Activated naive CD4-positive, alpha-beta T cell treated with Interleukin-2 at 50 U/mL for 16 hours (primary cell): ENCODE measurements around the gene AGAP2.
"Not testable (repeated sequence)": the region's sequence is repeated elsewhere in the genome, so short reads cannot be mapped to it uniquely, and the experiment has no call there.

Source experiments
- DNase-seq: peaks from one replicate; pipeline ENCODE4 v3.0.0-alpha.2; 2020

AGAP2 gene

GRCh38 chr12:57720606-57721595 lies 17.6 kb downstream of the AGAP2 start:
- no peak for DNase-seq

- DNase-seq: no peak
Observed at GRCh38 chr12:57719777-57720605, 18.6 kb downstream of the AGAP2 start.

- DNase-seq: no peak
Observed at GRCh38 chr12:57718641-57719528, 19.7 kb downstream of the AGAP2 start.

- no peak for DNase-seq
Observed at GRCh38 chr12:57717846-57718640, 20.5 kb downstream of the AGAP2 start.

GRCh38 chr12:57717131-57717530 lies 21.4 kb downstream of the AGAP2 start:
- DNase-seq: no peak

- no peak for DNase-seq
Observed at GRCh38 chr12:57716305-57716704, 22.2 kb downstream of the AGAP2 start.

- no peak for DNase-seq
Observed at GRCh38 chr12:57715786-57716185, 22.8 kb downstream of the AGAP2 start.

GRCh38 chr12:57715036-57715748 lies 23.4 kb downstream of the AGAP2 start:
- not testable (repeated sequence) for DNase-seq

- no peak for DNase-seq
Observed at GRCh38 chr12:57713209-57713608, 25.3 kb downstream of the AGAP2 start.

GRCh38 chr12:57712701-57713100 lies 25.8 kb downstream of the AGAP2 start:
- DNase-seq: no peak

GRCh38 chr12:57708296-57708695 lies 30.2 kb downstream of the AGAP2 start:
- DNase-seq: no peak

GRCh38 chr12:57707250-57707649 lies 31.3 kb downstream of the AGAP2 start:
- DNase-seq: no peak

- DNase-seq: no peak
Observed at GRCh38 chr12:57700317-57700716, 38.2 kb downstream of the AGAP2 start.

GRCh38 chr12:57698414-57698813 lies 40.1 kb downstream of the AGAP2 start:
- DNase-seq: no peak

- DNase-seq: no peak
Observed at GRCh38 chr12:57697076-57697475, 41.5 kb downstream of the AGAP2 start.

GRCh38 chr12:57695770-57696432 lies 42.6 kb downstream of the AGAP2 start:
- DNase-seq: no peak

- no peak for DNase-seq
Observed at GRCh38 chr12:57694459-57695019, 44.0 kb downstream of the AGAP2 start.

- peak; percentile 95 for DNase-seq
Observed at GRCh38 chr12:57693659-57694458, 44.7 kb downstream of the AGAP2 start, which contains the start of gene OS9. Gene OS9 (plus strand): TSS chr12:57694132. CDS start chr12:57694162, 30 bp downstream.

- DNase-seq: no peak
Observed at GRCh38 chr12:57693317-57693658, 45.3 kb downstream of the AGAP2 start.
